Effector CD4-positive, alpha-beta T cell (primary cell): Measurements from ENCODE around the gene KNDC1. TPM values are rescaled to one million over a fixed set of nuclear protein-coding genes. Genes with fewer than 3 reads are reported as not detected.
"Not testable (repeated sequence)": the region's sequence is repeated elsewhere in the genome, so short reads cannot be mapped to it uniquely, and the experiment has no call there.

Experiments
- DNase-seq: peaks from one replicate; pipeline ENCODE4 v3.0.0-alpha.2; 2020
- total RNA-seq: gene quantifications from one replicate; lab custom pipeline; 2026; lab: John Stamatoyannopoulos, UW

Gene KNDC1
- total RNA-seq = not detected

GRCh38 chr10:133159950-133160825 lies at the start of gene KNDC1:
Gene KNDC1 (plus strand): TSS chr10:133160219. CDS start chr10:133160468, 249 bp downstream.
- no peak for DNase-seq

GRCh38 chr10:133110609-133111275 lies 49.3 kb upstream of the KNDC1 start:
- no peak for DNase-seq

DNA sequence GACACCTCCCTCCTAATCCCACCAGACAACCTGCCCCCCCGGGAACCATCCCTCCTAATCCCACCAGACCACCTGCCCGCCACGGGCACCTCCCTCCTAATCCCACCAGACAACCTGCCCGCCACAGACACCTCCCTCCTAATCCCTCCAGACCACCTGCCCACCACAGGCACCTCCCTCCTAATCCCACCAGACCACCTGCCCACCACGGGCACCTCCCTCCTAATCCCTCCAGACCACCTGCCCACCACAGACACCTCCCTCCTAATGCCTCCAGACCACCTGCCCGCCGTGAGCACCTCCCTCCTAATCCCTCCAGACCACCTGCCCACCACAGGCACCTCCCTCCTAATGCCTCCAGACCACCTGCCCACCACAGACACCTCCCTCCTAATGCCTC lies 48.4 kb upstream of the KNDC1 start:
- DNase-seq = not testable (repeated sequence)

DNA sequence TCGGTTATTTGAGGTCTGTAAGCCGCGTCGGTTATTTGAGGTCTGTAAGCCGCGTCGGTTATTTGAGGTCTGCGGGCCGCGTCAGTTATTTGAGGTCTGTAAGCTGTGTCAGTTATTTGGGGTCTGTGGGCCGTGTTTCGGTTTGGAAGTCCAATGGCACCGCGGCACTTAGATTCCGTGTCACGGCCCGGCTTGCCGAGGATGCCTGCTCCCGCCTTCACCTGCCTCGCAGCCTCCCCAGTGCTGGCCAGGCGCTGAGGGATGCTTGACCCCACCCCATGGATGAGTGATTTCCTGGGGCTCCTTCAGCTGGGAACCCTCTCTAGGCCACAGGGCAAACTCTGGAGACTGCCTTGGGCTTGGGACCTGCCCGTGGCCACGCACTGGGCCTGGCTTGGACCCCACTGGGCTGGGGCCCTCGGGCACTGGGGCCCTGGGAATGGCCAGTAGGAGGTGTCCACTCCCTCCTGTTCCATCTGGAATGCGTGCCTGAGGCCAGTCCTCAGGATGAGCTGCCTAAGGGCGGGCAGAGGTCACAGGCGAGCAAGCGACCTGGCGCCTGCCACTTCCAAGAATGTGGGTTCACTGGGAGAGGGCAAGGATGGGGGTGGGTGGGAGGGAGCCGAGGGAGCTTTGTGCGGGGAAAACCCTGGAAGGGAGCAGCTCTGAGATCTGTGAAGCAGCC lies 46.7 kb upstream of the KNDC1 start:
- DNase-seq = no peak

DNA sequence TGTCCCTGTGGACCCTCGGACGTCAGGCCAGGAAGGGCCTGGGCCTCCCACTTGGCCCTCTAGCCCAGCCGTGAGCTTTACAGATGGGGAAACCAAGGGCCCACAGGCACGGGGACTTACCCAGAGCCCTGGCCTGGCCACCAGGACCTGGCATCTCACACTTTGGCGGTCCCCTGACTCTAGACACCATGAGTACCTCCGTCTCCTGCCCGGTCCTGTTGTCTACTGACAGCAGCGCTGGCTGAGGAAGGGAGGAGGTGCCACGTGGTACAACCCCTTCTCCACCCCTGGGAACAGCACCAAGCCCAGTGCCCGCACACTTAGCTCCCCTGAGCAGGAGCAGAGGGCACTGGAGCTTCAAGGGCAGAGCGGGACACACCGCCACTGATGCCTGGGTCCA lies 46.2 kb upstream of the KNDC1 start:
- DNase-seq = no peak

DNA sequence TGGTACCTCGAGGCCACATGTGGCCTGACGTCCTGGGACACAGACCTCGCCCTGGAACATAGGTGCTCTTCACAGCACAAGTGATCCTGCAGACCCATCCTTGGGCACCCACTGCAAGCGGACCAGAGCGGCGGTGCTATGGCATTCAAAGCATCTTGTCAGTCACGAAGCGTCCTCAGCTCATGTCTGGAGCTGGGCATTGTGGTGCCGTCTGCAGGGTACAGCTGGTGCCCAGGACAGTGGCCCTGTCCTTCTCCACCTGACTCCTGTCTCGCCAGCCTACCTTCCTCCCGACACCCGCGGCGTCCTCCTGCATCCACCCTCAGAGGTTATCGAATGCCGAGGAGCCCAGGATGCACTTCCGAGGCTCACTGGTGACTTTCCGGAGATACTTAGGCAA lies 45.8 kb upstream of the KNDC1 start:
- DNase-seq = no peak

- DNase-seq = no peak
Measured at GRCh38 chr10:133114726-133115452, 45.1 kb upstream of the KNDC1 start.

- no peak for DNase-seq
Measured at GRCh38 chr10:133115453-133115842, 44.6 kb upstream of the KNDC1 start.

DNA sequence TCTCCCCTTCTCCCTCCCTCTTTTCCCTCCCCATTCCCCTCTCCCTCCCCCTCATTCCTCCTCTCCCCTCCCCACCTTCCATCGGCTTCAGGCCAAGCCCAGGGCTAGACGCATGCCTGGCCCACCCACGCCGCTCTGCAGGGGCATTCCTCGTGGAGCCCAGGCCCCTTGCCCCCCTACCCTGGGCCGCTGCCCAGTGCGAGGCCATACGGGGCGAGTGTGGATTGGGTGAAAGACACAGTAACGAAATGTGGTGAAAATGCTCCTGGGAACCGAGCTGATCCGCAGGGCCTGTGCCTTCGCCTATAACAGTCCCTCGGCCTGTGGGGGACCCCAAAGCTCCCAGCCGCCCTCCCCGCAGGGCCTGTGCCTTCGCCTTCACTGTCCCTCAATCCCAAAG lies 44.0 kb upstream of the KNDC1 start:
- no peak for DNase-seq

DNA sequence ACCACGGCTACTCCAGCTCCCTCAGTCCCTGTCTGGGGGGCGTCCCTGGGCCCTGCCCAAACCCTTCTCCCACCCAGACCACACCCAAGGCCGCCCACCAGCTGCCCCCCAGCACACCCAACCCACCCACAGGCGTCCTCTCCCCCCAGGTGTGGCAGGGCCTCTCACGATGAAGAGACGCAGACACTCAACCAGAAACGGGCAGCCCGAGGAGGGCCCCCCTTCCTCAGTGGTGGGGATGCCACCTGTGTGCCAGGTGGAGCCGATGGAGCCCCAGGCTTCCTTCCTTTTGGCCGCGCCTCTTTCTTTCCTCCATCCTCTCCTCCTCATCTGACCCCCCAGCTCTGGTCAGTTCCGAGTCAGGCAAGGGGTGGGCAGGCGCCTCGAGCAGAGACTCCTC lies 43.6 kb upstream of the KNDC1 start:
- no peak for DNase-seq

GRCh38 chr10:133117036-133117687 lies 42.9 kb upstream of the KNDC1 start:
- no peak for DNase-seq

DNA sequence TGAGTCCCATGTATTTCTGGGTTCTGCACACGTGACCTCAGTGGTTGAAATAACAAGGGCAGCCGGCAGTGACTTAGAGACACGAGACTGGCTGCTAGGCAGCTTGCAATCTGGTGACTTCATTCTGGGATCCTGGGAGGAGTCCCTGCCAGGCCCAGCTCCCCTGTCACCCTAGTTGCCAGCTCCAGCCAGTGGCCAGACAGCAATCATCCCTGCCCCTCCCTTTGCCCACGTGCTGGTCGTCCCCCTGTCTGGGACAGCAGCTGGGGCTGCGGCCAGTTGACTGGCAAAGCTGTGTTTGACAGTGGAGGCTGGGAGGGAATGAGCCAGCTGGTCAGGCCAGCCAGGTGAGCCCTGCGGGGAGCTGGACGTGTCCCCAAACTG lies 42.3 kb upstream of the KNDC1 start:
- no peak for DNase-seq

- no peak for DNase-seq
Measured at GRCh38 chr10:133121479-133121878, 38.5 kb upstream of the KNDC1 start.

- DNase-seq = no peak
Measured at GRCh38 chr10:133122171-133122935, 37.7 kb upstream of the KNDC1 start.

DNA sequence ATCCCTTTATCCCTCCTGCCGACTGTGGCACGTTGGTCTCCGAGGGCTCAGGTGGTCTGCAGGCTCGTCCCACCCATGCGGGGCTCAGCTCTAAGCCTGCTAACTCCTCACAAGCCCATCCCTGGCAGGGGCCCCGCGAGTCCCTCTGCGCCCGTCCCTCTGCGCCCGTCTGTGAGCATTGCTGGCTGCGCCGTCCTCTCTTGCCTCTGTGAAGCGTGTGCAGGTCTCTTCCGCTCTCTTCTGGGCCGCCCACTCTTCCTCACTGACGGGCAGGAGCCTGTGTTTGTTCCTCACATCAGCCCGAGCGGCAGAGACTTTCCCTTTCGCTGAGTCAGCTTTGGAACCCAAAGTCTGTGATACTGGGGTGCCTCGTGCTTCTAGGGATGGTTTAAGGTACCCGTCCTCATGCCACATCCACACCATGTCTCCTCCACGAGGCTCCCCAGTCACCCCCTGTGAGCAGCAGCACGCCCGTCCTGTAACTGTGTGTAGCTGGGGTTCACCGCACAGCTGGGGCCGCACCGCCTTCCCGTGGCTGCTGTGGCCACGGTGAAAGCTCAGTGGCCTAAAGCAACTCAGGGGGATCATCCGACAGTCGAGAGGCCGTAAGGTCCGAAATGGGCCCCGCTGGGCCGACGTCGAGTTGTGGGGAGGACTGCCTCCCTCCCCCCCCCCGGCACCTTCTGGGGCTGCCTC lies 36.8 kb upstream of the KNDC1 start:
- DNase-seq = no peak

GRCh38 chr10:133123746-133124356 lies 36.2 kb upstream of the KNDC1 start:
- no peak for DNase-seq

DNA sequence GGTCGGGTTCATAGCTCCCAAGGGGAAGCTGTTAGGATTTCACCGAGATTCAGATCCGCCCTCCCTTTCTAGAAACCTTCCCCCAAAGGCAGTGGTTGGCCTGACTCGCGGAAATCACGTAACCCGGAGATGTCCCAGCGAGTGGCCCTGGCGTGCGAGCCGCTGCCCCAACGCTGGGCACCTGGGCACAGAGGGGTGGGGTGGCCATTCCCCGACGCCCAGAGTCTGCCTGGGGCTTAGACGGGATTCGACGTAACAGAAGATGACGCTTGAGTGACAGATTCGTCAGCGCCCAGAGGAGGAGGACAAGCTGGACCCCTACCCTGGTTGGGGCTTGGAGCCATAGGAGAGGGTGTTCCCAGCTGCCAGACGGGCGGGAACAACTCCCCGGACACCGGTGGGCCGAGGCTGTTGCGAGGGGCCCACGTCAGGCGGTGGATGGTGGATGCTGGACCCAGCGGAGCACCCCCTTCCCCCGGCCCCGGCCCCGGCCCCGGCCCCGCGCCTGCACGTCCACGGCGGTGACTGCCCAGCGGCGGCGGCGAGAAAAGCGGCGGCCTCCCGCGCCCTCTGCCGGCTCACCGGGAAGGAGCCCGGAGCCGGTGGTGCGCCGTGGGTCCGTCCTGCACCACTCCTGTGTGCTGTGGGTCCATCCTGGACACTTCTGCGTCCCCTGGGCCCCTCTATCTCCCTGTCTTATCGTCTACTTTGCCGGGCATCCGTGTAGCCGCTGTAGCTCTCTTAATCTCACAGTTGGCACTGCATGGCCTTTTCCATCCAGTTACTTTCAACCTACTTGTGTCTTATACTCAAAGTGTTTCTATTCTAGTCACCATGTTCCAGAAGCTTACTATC lies 35.4 kb upstream of the KNDC1 start:
- no peak for DNase-seq

GRCh38 chr10:133125901-133126300 lies 34.1 kb upstream of the KNDC1 start:
- no peak for DNase-seq
